GM18873 (cell line): ENCODE data around the gene PIP5K1C.

ENCODE experiments used
- ATAC-seq: cut with Tn5 transposase; IDR thresholded peaks from one replicate; pipeline ENCODE4 v1.9.1; 2021; ENCODE audit warnings: mild to moderate bottlenecking, moderate library complexity, moderate number of reproducible peaks; ENCODE audit not compliant: unreplicated experiment, low FRiP score

PIP5K1C gene

DNA sequence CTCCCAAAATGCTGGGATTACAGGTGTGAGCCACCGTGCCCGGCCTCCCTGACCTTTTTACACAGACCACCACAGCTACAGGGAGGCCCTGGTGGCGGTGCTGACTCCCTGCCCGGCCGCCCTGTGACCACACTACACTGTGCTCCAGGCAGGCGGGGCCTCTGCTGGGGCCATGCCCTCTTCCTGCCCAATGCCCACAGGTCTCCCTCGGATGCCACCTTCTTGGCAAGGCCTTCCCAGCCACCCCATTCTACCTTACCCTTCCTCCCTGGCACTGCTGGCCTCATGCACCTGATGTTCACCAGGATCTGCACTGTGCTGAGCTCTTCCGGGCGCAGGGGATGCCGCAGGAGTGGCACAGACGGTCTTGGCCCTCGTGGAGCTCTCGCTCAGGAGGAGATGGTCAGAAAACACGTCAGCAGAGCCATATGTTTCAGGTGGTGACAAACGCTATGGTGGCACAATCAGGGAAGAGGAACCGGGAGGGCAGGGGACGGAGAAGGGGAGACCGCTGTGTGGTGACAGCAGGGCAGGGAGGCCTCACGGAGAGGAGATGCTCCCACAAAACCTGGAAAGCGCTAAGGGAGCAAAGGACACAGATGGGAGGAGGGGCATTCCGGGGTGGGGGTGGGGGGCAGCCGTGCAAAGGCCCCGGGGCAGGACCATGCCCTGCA, 4.1 kb downstream of the PIP5K1C start:
- no peak for ATAC-seq

DNA sequence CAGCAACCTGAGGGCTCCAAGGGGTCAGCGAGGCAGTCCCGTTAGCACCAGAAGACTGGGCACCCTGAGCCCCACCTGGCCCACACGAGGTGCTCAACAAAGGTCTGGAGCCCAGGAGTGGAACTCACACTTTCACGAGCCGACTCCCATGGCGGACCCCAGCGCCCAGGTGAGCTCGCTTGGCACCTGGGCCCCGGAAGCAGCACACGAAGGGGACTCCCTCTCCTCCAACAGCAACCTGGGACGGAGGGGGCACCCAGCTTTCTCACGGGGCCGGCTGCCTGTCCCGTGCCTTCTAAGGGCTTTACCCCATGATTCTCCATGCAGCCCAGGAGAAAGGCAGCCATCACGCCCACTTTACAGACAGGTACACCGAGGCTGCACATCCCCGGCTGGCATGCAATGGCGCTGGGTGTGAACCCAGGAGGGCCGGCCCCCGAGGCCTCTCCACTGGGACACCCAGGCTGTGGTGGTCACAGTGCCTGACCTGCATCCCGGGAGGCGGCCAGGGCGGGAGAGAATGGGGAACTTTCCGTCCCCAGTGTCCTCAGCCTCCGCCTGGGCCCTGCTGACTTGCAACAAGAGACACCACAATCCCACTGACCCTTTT, 5.0 kb downstream of the PIP5K1C start:
- no peak for ATAC-seq

DNA sequence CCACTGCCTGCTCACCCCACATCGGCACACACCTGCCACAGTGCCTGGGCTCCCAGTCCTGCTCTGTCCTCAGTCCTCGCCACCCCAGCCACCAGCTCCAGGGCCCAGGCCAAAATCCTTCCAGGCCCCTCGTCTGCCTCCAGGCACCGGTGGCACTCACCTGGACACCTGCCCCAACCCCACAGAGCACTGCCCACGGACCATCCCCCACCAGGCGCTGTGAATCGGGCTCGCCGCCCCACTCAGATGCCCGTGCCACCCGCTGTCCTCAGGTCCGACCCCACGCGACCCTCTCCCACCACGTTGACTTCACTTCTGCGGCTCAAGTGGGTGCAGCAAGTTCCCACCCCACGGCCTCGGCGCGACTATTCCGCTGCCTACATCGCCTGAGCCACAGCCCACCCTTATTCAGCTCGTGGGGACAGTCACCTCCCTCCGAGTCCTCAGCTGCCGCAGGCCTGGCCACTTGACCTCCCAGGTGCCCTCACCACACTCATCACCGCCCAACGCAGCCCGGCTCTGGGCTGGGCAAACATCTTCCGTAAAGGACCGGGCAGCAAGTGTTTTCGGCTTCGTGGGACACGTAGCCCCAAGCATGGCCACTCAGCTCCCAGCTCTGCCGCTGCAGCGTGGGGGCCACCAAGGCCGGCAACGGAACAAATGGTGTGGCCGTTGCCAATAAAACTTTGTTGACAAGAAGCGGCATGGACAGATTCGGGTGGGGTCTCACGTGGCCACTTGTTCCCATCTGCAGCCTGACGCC, 5.7 kb downstream of the PIP5K1C start:
- no peak for ATAC-seq

DNA sequence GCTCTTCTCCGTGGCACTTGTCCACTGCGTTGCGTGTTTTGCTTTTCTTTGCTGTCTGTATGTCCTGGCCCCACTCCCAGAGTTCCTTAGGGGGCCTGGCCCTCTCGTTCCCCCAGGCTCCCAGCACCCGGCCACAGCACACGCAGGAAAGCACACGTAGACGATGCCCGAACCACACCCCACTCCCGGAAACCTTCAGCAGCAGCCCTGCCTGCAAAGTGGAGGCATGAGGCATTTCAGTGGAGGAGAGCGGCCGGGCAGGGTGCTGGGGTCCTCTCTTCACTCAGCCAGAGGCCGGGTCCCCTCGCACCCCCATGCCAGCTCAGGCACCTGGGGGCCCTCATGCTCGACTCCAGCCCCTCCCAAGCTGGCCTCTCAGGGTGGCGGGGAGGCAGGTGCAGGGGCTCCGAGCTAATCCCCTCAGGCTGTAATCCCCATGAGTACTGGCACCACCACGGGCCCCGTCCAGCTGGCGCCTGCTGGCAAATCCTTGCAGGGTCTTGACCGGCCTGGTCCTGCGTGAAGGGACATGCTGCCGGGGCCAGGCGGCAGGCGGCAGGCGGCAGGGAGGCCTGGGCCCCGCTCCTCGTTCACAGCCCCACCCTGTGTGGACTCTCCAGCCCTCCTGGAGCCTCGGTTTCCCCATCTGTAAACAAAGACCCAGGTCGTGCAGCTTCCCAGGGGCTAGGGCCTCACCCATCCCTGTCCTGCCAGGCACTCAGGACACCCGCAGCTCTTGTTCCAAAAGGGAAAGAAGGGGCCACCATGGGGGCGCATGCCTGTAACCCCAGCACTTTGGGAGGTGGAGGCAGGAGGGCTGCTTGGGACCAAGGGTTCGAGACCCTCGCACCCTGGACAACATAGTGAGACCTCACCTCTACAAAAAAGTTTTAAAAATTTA, 7.0 kb downstream of the PIP5K1C start:
- ATAC-seq: no peak

DNA sequence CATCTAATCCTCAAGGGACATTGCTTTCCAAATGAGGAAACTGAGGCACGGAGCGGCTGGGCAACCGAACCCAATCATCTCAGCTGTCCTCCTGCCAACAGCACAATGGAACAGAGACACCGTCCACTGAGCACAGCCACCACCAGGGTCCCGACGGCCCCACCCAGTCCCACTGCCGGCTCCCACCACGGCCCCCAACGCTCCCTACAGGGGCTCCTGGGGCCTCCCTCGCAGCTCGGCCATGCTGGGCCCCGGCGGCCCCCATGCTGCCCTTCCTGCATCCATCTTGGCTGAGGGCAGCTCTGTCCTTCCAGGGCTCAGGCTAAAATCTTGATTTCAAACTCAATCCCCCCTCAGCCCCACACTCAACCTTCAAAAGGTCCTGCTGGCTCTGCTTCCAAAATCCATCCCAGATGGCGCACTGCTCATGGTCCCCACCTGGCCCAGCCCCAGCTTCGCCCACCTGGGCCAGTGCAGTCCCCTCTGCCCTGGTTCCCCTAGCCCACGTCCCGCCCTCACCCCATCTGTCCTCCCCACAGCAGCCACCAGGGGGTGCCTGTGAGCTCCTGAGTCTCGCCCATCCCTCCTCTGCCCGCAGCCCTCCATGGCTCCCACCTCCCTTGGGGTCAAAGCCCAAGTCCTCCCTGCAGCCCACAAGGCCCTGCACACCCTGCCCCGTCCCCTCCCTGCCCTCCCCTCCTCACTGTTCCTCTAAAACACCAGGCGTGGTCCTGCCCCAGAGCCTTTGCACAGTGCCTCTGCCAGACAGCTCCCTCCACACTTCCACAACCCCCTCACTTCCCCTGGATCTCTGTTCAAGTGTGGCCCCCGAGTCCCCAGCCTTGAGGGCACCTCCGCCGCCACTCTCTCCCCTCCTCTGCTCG, 7.9 kb downstream of the PIP5K1C start:
- ATAC-seq: no peak

DNA sequence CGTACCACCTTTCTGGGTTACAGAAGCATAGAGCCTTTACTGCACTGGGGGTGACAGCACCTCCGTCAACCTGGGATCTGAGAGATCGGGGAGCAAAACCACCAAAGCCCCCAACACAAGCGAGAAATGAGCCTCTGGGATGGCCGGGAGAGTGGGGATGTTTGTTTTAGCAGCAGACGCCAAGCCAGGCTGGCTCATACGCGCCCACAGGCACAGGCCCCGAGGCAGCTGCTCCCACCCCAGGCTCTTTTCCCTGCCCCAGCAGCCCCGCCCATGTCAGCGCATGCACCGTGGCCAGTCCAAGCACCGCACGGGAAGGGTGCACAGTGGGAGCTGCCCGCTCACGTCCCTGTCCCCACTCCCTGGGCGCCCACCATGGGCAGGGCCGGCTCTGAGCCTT, 8.5 kb downstream of the PIP5K1C start:
- no peak for ATAC-seq

DNA sequence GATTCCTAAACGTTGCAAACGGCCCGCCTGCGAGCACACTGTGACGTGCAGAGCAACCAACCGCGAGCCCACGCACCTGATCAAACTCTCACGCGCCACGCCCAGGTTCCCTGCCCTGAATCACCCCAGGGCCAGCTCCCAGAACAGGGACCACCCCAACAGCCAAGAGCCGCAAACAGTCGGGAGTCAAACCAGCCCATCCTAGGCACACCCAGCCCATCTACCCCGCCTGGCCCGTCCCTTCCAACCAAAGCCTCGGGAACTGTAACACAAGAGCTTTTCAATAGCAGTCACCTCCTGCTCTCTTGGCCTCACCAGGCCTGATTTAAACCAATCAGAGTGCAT, 8.9 kb downstream of the PIP5K1C start:
- ATAC-seq: no peak

DNA sequence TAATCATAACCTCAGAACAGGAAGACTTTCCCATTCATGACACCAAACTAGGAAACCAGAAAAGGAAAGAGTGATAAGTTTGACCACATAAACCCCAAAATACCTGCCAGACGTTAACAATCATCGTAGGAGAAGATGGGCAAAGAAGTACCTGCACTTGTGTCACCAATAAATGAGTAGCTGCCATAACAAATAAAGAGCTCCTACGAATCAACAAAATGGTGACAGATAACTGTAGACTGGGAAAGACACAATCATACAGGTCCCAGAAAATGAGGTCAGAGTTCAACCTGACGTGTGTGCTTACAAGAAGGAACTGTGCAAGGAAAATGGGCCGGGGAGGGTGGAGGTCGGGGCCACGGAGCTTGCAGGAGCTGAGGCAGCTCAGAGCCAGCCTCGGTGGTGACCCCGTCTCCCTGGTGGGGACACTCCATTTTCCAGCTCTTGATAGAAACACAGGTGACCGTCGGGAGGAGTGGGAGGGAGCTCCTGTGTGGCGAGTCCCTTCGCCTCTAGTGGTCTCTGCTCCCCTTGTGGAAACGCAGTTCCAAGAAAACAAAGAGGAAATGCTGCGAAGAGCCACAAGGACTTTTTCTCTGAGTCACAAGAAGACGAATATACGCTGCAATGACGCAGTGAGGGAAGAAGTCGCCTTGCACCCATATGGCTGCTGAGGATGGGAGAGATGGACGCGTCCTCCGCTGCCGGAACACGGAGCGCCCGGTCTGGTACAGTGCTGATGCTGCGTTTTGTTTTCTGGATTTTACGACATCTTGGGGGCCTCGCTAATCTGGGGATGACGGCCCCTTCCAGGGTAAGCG, 9.5 kb downstream of the PIP5K1C start:
- ATAC-seq: no peak

DNA sequence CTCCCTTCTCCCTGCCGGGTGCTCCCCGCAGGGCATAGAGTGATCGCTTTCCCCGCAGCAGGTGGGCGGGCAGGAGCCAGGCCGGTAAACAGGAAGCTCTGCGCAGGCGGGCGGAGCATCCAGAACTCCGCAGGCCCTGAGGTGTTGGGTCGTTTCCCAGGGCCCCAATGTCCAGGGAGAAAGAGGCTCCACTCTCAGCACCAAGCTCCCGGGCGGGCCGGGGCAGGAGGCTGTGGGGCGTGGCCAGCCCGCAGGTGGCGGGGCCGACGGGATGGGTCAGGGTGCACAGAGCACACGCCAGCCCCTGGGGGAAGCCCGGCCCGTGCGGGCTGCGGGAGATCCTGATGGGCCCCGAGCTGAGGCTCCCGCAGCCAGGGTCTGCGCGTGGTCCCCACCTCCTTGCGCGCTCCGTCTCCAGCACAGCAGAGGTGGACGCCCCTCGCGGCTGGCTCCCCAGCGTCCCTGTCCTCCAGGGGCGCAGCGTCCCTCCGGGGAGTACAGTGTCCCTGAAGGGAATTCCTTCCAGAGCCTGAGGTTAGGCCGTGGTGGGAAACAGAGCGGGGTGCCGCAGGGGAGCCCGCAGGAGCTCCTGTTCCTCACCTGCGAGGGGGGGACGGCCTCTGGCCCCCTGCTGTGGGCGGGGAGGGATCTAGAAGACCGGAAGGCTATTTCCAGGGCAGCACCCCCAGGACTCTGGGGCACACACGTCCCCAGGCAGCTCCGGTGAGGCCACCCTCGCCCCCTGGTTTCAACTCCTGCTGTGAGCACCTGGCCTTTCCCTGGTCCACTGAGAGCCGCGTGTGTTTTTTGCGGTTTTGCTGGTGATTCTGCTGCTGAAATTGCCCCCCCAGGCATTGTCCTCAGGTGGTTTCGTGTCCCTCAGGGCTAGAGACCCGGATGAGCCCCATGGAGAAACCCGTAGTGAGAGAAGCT, 12.2 kb downstream of the PIP5K1C start:
- no peak for ATAC-seq

DNA sequence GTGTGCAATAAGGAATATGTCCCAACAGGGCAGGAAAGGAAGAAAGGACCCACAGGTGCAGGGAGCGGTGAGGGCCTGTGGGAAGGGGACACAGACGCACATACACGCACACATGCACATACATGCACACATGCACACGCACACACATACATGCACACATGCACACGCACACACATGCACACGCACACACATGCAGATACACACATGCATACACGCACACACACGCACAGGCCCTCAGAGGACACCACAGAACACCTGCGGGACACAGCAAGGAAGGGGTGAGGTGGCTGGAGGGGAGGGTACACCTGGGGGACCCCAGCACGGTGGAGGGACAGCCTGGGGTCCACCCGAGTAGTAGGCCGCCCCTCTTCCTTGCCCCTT, 12.9 kb downstream of the PIP5K1C start:
- no peak for ATAC-seq

DNA sequence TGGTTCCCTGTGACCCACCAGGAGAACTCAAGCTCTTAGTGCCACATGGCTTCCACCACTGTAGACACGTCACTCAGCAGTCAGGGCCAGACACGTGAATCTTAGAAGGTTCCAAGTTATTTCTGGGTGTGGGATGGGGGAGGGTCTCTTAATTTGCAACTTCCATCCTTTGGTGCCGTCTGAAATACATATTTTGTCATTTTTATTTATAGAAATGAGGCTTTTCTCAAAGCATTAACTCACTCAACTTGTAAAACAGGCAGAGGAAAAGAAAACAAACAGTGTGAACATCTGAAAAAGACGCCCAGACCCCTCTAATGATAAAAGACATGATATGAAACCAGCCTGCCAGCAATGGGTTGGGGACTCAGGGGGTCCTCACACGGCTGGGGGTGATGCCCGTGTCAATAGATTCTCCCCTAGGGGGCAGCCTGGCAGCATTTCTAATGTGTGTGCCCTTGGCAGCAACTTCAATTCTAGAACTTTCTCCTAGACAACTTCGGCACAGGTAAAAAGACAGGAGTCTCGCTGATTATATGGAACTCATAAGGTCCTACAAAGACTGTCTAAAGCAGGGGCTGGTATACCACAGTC, 15.4 kb downstream of the PIP5K1C start:
- no peak for ATAC-seq

DNA sequence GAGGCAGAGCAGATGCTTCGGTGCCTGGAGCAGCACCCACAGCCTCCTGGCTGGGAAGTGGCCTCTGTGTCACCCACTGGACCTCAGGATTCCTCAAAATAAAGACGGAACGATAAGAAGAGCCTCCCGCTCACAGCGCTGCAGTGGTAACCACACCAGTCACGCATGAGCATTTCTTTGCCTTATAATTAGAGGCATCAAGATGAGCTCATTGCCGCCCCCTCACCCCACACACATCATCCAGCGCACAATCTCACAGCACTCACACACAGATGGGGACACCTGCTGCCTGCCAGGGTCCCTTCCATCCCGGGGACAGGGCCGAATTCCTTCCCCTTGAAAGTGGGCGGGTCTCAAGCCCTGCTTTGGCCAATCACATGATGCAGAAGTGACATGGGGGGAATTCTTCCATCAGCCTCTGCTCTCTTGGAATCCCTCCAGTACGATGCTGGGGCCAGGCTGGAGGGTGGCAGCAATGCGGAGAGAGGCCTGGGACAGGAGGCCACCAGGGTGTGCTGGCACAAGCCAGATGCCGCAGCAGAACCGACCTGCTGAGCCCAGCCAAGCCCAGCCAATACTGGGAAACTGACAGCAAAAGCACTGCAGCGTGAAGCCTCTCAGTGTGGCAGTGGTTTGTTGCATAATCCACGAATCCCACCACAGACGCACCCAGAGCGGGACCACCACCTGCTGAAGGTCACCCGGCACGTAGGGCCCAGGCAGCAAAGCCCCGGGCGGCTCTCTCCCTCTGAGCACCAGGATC, 16.0 kb downstream of the PIP5K1C start:
- ATAC-seq: no peak

DNA sequence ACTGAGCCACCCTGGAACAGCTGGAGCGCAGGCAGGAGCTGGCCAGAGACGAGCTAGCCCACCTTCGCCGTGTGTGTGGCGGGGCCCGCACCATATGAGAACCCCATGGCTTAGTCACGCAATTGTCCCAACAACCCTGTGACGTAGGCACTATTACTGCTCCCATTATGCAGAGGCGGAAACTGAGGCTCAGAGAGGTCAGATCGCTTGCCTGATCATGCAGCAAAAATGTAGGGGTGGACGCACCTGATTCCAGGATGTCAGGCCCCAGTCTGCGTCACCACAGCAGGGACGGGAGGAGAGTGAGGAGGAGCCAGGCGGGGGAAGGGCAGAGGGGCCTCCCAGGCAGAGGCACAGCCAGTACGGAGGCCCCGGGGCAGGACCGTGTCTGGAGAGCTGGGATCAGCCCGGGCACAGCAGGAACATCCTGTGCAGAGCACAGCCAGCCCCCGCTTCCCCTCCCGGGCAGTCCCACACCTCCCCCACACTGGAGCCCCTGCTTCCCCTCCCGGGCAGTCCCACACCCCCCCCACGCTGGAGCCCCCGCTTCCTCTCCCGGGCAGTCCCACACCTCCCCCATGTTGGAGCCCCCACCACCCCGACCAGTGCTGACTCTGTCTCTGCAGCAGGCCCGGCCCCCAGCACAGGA, 16.7 kb downstream of the PIP5K1C start:
- ATAC-seq: no peak

DNA sequence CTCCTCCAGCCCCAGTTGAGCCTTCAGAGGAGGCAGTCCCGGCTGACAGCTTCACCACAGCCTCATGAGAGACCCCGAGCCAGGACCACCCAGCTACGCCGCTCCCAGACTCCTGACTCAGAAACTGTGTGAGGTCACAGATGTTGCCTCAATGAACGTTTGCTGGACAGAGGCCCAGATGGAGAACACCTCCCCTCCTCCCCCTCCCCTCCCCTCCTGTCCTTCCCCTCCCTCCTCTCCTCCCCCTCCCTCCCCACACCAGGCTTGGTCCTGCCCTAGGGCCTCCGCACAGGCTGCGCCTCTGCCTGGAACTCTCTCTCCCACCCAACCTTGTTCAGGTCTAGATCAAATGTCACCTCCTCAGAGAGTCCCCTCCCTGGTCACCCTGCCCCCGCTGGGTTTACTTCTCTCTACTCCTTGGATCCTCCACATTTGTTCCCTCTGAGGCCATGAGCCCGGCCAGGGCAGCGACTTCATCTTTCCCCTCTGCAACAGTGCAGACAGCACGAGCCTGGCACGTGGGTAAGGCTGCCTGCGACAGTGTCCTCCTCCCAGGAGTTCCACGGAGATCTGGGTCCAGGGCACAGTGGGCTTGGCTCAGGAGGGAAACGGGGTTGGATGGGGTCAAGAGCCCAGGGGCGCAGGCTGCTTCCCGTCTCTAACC, 17.4 kb downstream of the PIP5K1C start:
- no peak for ATAC-seq

DNA sequence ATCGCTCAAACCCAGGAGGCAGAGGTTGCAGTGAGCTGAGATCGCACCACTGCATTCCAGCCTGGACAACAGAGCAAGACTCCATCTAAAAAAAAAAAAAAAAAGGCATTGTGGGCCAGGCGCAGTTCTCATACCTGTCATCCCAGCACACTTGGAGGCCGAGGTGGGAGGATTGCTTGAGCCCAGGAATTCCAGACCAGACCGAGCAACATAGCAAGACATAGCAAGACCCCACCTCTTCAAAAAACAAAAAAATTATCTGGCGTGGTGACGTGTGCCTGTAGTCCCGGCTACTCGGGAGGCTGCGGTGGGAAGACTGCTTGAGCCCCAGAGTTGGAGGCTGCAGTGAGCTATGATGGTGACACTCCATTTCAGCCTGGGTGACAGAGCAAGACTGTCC, 18.0 kb downstream of the PIP5K1C start:
- ATAC-seq: no peak

DNA sequence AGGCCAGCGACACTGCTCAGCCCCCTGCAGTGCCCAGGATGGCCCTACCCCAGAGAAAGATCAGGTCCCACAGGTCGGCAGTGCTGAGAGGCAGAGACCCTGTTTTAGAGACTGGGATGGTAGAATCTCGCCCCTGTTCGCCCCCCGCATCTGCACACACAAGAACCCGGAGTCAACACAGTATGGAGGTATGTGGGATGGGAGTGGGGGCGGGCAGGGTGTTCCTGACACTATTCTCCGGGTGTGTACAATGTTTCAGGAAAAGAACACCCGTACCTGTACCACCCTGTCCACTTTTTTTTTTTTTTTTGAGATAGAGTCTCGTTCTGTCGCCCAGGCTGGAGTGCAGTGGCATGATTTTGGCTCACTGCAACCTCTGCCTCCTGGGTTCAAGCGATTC, 19.3 kb downstream of the PIP5K1C start:
- no peak for ATAC-seq
